ENCODE results near the gene UBE2R2.
"Not testable (repeated sequence)": the region's sequence is repeated elsewhere in the genome, so short reads cannot be mapped to it uniquely, and the experiment has no call there.

Gene UBE2R2

GRCh38 chr9:33843312-33843961, 26.5 kb downstream of the UBE2R2 start:
- DNase-seq: no peak

DNA sequence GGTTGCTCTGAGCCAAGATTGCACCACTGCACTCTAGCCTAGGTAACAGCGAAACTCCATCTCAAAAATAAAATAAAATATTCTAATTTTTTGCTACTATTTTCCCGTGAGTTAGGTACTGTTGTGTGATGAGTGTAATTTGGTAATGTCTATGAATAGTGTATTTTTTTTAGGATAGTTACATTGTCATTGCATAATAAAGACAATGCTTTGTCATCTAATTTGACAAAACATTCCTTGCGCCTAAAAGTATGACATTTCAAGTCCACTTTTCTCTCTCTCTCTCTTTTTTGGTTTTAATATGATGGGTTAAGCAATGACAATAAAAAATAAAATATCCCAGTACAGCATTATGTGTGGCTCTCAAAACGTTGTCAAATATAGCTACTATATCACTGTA, 29.3 kb downstream of the UBE2R2 start:
- no peak for DNase-seq

GRCh38 chr9:33847894-33848205, 30.9 kb downstream of the UBE2R2 start:
- DNase-seq: not testable (repeated sequence)

DNA sequence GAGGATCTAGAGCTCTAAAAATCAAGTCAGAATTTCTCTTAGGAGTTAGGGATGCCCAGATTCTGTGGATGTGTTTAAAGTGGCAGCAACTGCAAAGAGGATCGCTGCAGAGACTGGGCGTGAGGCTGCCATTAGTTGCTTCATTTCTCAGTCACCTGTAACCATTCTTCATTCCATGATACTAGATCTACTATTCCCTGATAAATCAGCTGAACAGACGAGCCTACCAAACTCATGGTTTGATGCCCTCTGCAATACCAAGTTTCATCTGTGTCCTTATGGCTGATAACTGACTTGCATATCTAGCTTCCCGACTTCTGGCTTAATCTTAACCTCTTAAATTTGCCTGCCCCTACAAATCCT, 33.3 kb downstream of the UBE2R2 start:
- no peak for DNase-seq

DNA sequence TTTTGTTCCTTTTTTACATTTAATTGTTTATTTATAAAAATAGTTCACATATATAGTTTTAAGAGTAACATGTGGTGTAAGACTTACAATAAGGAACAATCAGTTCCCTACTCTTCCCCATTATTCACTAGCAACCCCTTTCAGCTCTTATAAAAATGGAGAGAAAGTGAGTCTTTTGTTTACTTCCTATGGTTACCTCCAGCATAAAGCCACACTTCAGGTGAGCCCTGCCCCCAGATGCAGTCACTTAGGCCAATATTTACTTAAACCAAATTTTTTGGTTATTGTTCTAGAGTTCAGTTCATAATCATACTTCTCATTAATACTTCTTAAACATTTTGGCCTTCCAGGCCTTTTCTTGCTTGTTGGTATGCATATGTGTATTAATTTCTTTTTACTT, 33.7 kb downstream of the UBE2R2 start:
- DNase-seq: no peak

DNA sequence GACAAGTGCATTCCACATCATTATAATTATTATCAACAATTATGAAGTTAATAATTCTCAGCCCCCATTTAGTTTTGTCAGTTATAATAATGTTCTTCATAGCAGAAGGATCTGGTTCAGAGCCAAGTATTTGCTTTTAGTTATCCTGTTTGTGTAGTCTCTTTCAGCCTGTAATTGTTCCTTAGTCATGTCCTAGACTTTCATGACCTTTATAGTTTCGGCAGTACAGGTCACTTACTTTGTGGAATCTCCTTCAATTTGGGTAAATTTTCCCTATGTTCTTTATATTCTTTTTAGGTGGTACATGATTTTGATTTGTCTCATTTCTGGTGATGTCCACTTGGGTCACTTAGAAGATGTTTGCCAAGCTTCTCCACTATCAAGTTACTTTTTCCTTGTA, 34.3 kb downstream of the UBE2R2 start:
- DNase-seq: no peak

DNA sequence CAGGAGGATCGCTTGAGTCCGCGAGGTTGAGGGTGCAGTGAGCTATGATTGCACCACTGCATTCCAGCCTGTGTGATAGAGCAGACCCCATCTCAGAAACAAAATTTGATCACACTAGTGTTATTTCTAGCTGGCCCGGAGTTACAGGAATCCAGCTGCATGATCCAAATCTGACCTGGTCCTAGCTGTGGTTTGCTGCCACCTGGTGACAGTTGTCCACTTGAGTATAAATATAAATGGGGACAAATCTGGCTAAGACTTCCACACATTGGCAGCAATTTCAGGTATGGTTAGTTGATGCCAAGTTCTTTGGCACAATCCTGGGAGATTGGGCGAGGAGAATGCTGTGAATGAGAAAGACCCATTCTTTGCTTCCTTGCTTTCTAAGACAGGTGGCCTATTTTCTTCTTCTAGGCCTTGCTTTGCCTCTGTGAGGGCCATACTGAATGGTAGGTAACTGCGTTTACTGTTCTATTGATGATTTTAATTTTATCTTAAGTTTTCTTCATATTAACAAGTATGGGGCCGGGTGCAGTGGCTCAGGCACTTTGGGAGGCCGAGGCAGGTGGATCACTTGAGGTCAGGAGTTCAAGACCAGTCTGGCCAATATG, 35.4 kb downstream of the UBE2R2 start:
- DNase-seq: peak; percentile 74

GRCh38 chr9:33856247-33856646, 39.3 kb downstream of the UBE2R2 start:
- no peak for DNase-seq

GRCh38 chr9:33858423-33858822, 41.5 kb downstream of the UBE2R2 start:
- DNase-seq: no peak

DNA sequence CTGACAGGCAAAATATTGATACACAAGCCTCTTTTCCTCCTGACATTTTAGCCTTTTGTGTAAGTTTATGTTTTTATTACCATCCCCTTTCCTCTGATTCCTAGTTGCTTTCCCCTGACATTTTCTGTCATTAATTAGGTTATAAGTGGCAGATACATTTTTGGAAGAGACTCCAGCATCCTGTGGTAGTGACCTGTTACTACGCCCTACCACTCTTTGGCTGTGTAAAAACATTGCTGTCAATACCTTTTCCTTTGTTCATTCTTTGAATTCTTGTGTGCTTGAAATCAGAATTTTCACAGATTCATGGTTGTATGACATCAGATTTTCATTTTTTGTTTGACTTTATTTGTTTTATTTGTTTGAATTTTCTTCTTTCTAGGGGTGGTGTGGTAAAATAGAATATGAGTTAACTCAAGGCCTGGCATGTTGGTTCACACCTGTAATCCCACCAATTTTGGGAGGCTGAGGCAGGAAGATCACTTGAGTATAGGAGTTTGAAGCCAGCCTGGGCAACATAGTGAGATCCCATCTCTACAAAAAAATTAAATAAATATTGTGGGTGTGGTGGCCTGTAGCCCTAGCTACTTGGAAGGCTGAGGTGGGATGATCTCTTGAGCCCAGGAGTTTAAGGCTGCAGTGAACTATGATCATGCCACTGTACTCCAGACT, 43.4 kb downstream of the UBE2R2 start:
- DNase-seq: no peak

DNA sequence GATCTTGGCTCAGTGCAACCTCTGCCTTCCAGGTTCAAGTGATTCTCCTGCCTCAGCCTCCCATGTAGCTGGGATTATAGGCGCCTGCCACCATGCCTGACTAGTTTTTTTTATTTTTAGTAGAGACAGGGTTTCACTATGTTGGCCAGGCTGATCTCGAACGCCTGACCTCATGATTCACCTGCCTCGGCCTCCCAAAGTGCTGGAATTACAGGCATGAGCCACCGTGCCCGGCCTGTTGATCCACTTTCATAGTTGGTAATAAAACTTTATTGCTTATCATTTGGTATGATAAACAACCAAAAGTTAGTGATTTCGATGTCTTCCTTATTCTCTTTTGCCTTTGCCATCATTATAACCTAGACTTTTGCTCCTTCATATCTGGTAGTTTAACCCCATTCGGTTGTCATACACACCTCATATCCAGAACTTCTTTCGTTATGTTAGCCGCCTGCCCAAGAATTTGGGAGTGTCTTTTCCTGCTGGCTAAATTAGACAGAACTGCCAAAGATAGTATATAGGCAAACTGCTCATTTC, 45.0 kb downstream of the UBE2R2 start:
- no peak for DNase-seq

DNA sequence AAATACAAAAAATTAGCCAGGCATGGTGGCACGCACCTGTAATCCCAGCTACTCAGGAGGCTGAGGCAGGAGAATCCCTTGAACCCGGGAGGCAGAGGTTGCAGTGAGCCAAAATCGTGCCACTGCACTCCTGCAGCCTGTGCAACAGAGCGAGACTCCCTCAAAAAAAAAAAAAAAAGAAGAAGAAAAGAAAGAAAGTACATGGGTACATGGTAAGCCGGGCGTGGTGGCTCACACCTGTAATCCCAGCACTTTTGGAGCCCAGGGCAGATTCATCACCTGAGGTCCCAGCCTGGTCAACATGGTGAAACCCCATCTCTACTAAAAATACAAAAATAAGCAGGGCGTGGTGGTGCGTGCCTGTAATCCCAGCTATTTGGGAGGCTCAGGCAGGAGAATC, 46.1 kb downstream of the UBE2R2 start:
- not testable (repeated sequence) for DNase-seq

DNA sequence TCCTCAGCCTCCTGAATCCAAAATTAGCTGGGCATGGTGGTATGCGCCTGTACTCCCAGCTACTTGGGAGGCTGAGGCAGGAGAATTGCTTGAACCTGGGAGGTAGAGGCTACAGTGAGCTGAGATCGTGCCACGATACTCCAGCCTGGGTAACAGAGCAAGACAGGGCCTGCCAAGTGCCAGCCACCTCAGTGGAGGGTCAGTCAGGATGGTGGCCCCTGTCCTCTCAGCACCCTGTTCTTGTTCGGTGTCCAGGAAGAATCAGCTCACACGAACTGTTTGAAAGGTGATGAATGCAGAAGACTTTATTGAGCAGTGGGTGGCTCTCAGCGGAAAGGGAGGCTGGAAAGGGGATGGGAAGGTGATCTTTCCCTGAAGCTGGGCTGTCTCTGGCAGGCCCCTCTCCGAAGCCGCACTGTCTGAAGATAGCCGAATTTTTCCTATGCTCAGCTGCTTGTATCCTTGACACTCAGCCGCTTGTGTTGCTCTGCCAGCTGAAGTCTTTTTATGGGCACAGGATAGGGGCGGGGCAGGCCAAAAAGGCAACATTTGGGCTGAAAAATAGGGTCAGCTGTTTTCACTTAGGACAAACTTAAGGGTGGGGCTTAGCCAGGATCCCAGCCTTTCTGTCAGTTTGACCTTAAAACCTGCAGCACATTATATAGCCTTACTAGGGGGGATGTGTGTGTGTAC, 50.9 kb downstream of the UBE2R2 start:
- DNase-seq: no peak

GRCh38 chr9:33868440-33868973, 51.5 kb downstream of the UBE2R2 start:
- DNase-seq: no peak

- DNase-seq: not testable (repeated sequence)
Observed at GRCh38 chr9:33869243-33869642, 52.3 kb downstream of the UBE2R2 start.

DNA sequence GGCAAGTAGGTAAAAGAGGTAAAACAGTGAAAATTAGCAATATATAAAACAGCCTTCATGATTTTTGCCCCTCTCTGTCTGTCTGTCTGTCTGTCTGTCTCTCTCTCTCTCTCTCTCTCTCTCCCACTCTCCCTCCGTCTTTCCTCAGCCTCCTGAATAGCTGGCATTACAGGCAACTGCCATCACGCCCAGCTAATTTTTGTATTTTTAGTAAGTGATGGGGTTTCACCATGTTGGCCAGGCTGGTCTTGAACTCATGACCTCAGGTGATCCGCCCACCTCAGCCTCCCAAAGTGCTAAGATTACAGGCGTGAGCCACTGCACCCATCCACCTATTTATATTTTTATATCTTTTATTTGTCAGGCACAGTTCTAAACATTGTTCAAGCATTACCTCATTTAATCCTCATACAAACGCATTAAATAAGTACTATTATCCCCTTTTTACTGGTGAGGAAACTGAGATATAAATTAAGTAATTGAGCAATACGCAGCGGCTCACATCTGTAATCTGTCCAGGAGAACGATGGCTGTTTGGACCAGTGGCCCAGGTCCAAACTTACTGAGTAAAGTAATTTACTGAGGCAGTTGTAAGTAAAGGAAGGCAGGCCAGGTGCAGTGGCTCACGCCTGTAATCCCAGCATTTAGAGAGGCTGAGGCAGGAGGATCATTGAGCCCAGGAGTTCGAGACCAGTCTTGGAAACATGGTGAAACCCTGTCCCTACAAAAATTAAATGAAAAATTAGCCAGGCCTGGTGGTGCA, 60.9 kb downstream of the UBE2R2 start:
- DNase-seq: no peak

- no peak for DNase-seq
Observed at GRCh38 chr9:33878691-33879366, 61.9 kb downstream of the UBE2R2 start.

GRCh38 chr9:33880211-33881089, 63.5 kb downstream of the UBE2R2 start:
- no peak for DNase-seq

- no peak for DNase-seq
Observed at GRCh38 chr9:33881635-33882034, 64.7 kb downstream of the UBE2R2 start.

DNA sequence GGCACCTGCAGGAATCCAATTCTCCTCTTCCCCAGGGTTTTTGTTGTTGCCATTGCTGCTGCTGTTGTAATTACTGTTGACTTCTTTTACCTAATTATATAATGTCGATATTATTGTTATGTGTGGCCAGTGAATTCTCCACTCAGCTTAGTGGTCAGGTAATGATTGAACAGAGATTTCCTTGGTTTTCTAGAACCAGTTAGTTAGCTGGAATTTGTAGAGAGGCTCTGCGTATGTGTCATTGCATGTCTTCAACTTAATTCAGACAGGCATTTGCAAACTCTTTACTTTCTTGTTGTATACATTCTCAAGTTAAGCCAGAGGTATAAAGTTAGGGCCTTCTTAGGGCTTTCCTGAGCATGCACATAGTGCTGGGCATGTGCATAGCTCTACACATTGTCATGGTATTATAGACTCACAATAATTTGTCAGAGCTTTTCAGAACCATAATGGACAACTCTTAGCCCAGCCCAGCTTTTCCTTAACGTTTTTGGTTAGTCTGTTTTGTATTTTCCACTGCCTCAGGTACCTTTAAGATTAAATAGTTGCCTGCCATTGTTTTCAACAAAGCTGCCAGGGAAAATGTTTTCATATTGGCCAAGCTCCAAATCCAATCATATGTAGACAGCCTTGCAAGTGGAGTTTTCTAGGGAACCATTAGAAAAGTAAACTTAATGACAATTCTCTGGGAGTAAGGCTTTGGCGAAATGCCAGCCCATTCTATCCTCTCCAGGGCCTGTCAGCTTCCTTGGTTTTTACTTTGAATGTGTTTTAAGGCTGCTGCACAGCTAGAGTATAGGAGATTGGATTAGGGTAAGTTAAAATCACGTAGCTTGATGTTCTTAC, 68.1 kb downstream of the UBE2R2 start:
- DNase-seq: no peak
